ENCODE measurements around the gene EMX1. TPM values are rescaled to one million over a fixed set of nuclear protein-coding genes. Genes with fewer than 3 reads are reported as not detected.

The EMX1 gene
- total RNA-seq, 1 donor from 2014 or later, result not detected

- intact Hi-C loops (cut with micrococcal nuclease), result loop anchor here (1.0 to 5.0 kb wide), 4 partner anchors 20 to 204 kb away; no protein-coding TSS in a partner anchor
Measured at GRCh38 chr2:72973566-72974435, 56.5 kb downstream of the EMX1 start.

GRCh38 chr2:72974436-72974754 is 57.1 kb downstream of the EMX1 start:
- intact Hi-C loops (cut with micrococcal nuclease), result loop anchor here (5.0 kb wide), 1 partner anchor 203 kb away; no protein-coding TSS in a partner anchor

GRCh38 chr2:72975017-72975416 is 57.7 kb downstream of the EMX1 start:
- intact Hi-C loops (cut with micrococcal nuclease), result no loop called here

- intact Hi-C loops (cut with micrococcal nuclease), result no loop called here
Measured at GRCh38 chr2:72979896-72980295, 62.6 kb downstream of the EMX1 start.

- intact Hi-C loops (cut with micrococcal nuclease), result no loop called here
Measured at GRCh38 chr2:72980535-72981217, 63.4 kb downstream of the EMX1 start.

GRCh38 chr2:72981536-72981935 is 64.2 kb downstream of the EMX1 start:
- intact Hi-C loops (cut with micrococcal nuclease), result no loop called here

- intact Hi-C loops (cut with micrococcal nuclease), result no loop called here
Measured at GRCh38 chr2:72982219-72982618, 64.9 kb downstream of the EMX1 start.

GRCh38 chr2:72982781-72983499 is 65.6 kb downstream of the EMX1 start:
- intact Hi-C loops (cut with micrococcal nuclease), result no loop called here

- intact Hi-C loops (cut with micrococcal nuclease), result no loop called here
Measured at GRCh38 chr2:72983500-72984161, 66.3 kb downstream of the EMX1 start.

GRCh38 chr2:72984172-72984671 is 66.9 kb downstream of the EMX1 start:
- intact Hi-C loops (cut with micrococcal nuclease), result no loop called here

Other genes with a start within 250 kb of the EMX1 start
- 12.9 and 15.2 TPM in 2 replicates for gene EXOC6B, start 91.5 kb upstream of the EMX1 start, total RNA-seq
- 0.98 and 1.6 TPM in 2 replicates for gene SPR, start 30.1 kb upstream of the EMX1 start, total RNA-seq
- gene SFXN5, start 154.2 kb downstream of the EMX1 start, total RNA-seq, result 9.7 and 10.3 TPM in 2 replicates
- 16.6 and 16.7 TPM in 2 replicates for gene RAB11FIP5, start 195.4 kb downstream of the EMX1 start, total RNA-seq

Data from T-helper 1 cell treated with Interleukin-12 subunit alpha and Interleukin-12 subunit beta and Interleukin-4 antibody, amounts not matched to agents 30 ng/mL and 1 ng/mL, for 36 hours (primary cell).